Glomerular visceral epithelial cell (primary cell): ENCODE results near the gene CDH23.

Experiments
- DNase-seq: peaks from one replicate; pipeline ENCODE4 v3.0.0-alpha.2; 2016; ENCODE audit errors: extremely low spot score

Gene CDH23

GRCh38 chr10:71854031-71854430 lies 457.3 kb downstream of the CDH23 start:
- no peak for DNase-seq

- no peak for DNase-seq
Measured at GRCh38 chr10:71856619-71857018, 459.9 kb downstream of the CDH23 start.

GRCh38 chr10:71857934-71858890 lies 461.5 kb downstream of the CDH23 start:
- no peak for DNase-seq

GRCh38 chr10:71860243-71861029 lies 463.7 kb downstream of the CDH23 start:
- DNase-seq = peak; percentile 99

- DNase-seq = peak; percentile 23
Measured at GRCh38 chr10:71863203-71863602, 466.5 kb downstream of the CDH23 start.

- DNase-seq = peak; percentile 85
Measured at GRCh38 chr10:71864911-71865361, 468.2 kb downstream of the CDH23 start.
